ENCODE data around the gene POU2F1.

GRCh38 chr1:167328816-167329483 lies 108.3 kb downstream of the POU2F1 start:
- TF ChIP-seq CTCF (IDR thresholded peaks at IDR 0.05 in 2 of 3, conservative IDR thresholded peaks at IDR 0.05 in 1 of 3; ENCODE audit: borderline replicate concordance in 1 of 3, insufficient read depth in 1 of 3, low read depth in 2 of 3, low read length in 2 of 3) (no peak), ELF1 (IDR thresholded peaks at IDR 0.05; ENCODE audit: borderline replicate concordance, low read depth) (no peak), POLR2A (IDR thresholded peaks at IDR 0.05; ENCODE audit: borderline replicate concordance, extremely low read depth, insufficient read depth, insufficient read length) (no peak), ZFX (IDR thresholded peaks at IDR 0.05) (no peak), SRF (IDR thresholded peaks at IDR 0.05; ENCODE audit: low read depth) (no peak), SIN3A (IDR thresholded peaks at IDR 0.05; ENCODE audit: low read depth) (no peak)

Data from HCT116 (cell line).